ENCODE measurements around the gene TENM3. TPM values are rescaled to one million over a fixed set of nuclear protein-coding genes. Genes with fewer than 3 reads are reported as not detected.

TENM3 gene
- total RNA-seq, 3 donors from 2014 or later = 0.58 to 19.2 (median 0.70) TPM

DNA sequence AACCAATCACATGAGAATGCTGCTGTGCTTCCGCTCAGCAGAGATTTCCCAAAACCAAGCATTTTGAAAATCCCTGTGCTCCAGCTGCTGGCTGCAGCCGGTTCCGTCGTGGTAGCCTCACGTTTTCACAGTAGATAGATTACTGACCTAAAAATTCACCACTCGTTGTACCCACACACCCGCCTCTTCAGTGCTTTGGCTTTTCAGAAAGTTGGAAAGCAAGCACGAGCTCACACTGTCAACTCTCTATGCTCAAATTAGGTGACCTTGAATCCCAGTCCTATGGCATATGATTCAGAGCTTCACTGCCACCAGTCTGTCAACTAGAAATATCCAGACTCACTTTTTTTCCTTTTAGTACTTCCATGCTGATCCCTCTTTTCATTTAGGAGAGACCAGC, 505.1 kb downstream of the TENM3 start:
- no peak for ATAC-seq
- Histone ChIP-seq H3K36me3 (ENCODE audit: low read depth) (no peaks in the 10 kb centered on the region), H3K4me3 (no peak overlapping the region), H3K4me1 (ENCODE audit: low read depth) (no peaks in the 10 kb centered on the region), H3K9me3 (no peaks in the 10 kb centered on the region)
- no peak for DNase-seq
- TF ChIP-seq, protein P1, sequence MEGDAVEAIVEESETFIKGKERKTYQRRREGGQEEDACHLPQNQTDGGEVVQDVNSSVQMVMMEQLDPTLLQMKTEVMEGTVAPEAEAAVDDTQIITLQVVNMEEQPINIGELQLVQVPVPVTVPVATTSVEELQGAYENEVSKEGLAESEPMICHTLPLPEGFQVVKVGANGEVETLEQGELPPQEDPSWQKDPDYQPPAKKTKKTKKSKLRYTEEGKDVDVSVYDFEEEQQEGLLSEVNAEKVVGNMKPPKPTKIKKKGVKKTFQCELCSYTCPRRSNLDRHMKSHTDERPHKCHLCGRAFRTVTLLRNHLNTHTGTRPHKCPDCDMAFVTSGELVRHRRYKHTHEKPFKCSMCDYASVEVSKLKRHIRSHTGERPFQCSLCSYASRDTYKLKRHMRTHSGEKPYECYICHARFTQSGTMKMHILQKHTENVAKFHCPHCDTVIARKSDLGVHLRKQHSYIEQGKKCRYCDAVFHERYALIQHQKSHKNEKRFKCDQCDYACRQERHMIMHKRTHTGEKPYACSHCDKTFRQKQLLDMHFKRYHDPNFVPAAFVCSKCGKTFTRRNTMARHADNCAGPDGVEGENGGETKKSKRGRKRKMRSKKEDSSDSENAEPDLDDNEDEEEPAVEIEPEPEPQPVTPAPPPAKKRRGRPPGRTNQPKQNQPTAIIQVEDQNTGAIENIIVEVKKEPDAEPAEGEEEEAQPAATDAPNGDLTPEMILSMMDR (IDR thresholded peaks at IDR 0.05) = no peak
- intact Hi-C loops (cut with DNase I, micrococcal nuclease) = no loop called here

DNA sequence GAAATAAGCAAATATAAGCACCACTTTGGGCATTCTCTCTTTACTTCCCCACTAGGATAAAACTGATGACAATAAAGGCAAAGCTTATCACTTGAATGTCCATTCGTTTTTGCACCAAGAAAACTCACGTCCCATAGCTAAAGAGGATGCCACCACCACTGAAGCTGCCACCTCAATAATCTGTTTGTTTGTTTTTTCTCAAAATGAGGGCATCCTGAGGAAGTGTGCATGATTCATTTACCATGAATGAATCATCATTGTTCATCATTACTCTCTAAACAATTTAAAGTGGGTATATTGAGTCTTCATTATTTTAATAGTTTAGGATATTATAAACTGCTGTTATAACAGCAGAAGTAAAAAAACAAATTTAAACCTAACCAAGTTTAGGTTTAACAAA, 505.7 kb downstream of the TENM3 start:
- Histone ChIP-seq H3K4me3 (no peak overlapping the region), H3K36me3 (ENCODE audit: low read depth) (no peaks in the 10 kb centered on the region)
- DNase-seq = no peak

GRCh38 chr4:182749667-182750167, 506.5 kb downstream of the TENM3 start:
- TF ChIP-seq, protein P1 (IDR thresholded peaks at IDR 0.05) = no peak
- Histone ChIP-seq H3K4me3 (no peak overlapping the region), H3K9me3 (no peaks in the 10 kb centered on the region), H3K4me1 (ENCODE audit: low read depth) (no peaks in the 10 kb centered on the region), H3K36me3 (ENCODE audit: low read depth) (no peaks in the 10 kb centered on the region)
- DNase-seq = no peak
- intact Hi-C loops (cut with DNase I, micrococcal nuclease) = no loop called here
- ATAC-seq = no peak

More for the DNA sequence above, 505.7 kb downstream of the TENM3 start:
- intact Hi-C loops (cut with DNase I, micrococcal nuclease) = no loop called here
- TF ChIP-seq, protein P1 (IDR thresholded peaks at IDR 0.05) = no peak
- Histone ChIP-seq H3K9me3 (no peaks in the 10 kb centered on the region), H3K4me1 (ENCODE audit: low read depth) (no peaks in the 10 kb centered on the region)
- ATAC-seq = no peak

DNA sequence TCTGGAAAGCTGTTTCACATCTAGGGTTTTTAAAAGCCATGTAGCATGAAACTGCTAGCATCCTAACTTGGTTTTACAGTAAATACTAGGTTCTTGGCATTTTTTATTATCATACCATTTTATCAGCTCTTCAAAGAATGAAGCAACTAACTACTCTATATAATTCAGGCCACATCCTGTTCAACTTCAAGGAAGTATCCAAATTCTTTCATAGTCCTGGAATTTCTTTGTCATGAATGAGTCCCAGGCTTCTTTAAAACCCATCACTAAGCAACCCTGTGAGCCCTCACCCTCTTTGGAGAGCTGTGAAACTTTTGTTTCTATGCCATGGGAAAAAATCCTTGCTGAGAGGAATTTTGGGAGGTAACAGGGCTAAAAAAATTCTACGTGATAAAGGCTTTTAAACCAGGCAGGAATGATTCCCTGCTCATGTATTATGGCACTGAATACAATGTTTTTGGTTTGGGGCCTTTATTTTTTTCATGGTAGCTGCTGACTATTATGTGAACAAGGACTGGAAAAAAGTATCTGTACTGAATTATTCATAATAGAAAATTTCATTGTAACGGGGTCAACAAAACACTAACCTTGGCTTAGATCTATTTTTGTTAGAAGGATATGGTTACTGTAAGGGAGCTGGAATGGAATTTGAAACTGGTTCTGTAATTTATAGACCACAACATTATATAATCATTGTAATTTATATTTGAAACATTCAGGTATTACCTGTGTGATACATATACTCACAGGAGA, 509.1 kb downstream of the TENM3 start:
- DNase-seq (no peak), ATAC-seq (no peak)
- Histone ChIP-seq H3K4me1 (ENCODE audit: low read depth) (no peaks in the 10 kb centered on the region), H3K9me3 (no peaks in the 10 kb centered on the region), H3K4me3 (no peak overlapping the region), H3K36me3 (ENCODE audit: low read depth) (no peaks in the 10 kb centered on the region)
- intact Hi-C loops (cut with DNase I, micrococcal nuclease) = no loop called here
- TF ChIP-seq, protein P1 (IDR thresholded peaks at IDR 0.05) = no peak

DNA sequence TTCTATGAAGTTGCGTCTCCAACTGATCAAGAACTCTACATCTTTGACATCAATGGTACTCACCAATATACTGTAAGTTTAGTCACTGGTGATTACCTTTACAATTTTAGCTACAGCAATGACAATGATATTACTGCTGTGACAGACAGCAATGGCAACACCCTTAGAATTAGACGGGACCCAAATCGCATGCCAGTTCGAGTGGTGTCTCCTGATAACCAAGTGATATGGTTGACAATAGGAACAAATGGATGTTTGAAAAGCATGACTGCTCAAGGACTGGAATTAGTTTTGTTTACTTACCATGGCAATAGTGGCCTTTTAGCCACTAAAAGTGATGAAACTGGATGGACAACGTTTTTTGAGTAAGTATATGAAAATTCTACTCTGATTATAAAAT, 511.7 kb downstream of the TENM3 start:
- Histone ChIP-seq H3K9me3 (no peaks in the 10 kb centered on the region), H3K36me3 (ENCODE audit: low read depth) (no peaks in the 10 kb centered on the region), H3K4me1 (ENCODE audit: low read depth) (no peaks in the 10 kb centered on the region), H3K4me3 (no peak overlapping the region)
- no peak for DNase-seq
- TF ChIP-seq, protein P1 (IDR thresholded peaks at IDR 0.05) = no peak
- intact Hi-C loops (cut with DNase I, micrococcal nuclease) = no loop called here
- no peak for ATAC-seq

Data from mucosa of descending colon (tissue), 3 donors.